ENCODE results near the gene DARS1. TPM values are rescaled to one million over a fixed set of nuclear protein-coding genes. Genes with fewer than 3 reads are reported as not detected.

The DARS1 gene
- total RNA-seq, 1 experiment from 2014 or later: 149 TPM

- Histone ChIP-seq H3K4me3 (no peak overlapping the region), H3K36me3 (peaks cover 40% of the 10 kb centered on the region), H3K4me1 (no peaks in the 10 kb centered on the region; the same call in 1 of the 2 replicates), H3K9me3 (replicated peaks) (peaks cover 10% of the 10 kb centered on the region; the same call in 1 of the 2 replicates), H3K27me3 (no peaks in the 10 kb centered on the region), H3K27ac (no peak overlapping the region)
- no peak for DNase-seq
These were observed 32.5 kb downstream of the DARS1 start for GRCh38 chr2:135952891-135953290.

DNA sequence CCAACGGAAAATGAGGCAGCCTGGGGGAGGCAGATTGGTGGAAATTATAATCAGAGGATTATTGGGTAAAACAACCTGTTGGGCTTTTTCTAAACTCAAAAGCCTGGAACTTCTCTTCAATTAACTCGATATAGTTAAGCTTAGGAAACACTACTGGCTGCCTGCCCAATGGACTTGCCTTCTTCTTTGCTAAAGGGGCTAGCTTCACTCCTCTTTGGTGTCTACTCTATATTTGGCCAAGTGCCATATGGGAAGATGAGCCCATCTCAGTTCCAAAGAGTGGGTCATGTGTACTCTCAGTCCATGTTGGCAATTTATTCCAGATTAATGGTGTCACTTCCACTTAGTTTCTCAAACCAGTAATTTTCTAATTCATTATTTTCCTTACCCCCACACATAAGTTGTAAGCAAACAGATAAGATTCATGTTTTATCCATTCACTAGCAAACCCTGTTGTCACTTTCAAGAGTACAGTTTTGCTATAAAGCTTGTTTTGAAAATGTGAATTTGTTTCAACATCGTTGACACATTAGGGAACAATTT is 34.3 kb downstream of the DARS1 start:
- no peaks in the 10 kb centered on the region for H3K4me1 ChIP-seq
- peaks cover 10% of the 10 kb centered on the region; the same call in 1 of the 2 replicates for H3K9me3 ChIP-seq (replicated peaks)
- no peaks in the 10 kb centered on the region for H3K27me3 ChIP-seq
- DNase-seq: peak in 1 of 2 experiments; percentile 37
- H3K4me3 ChIP-seq: no peak overlapping the region
- peaks cover 37% of the 10 kb centered on the region for H3K36me3 ChIP-seq
- no peak overlapping the region for H3K27ac ChIP-seq

DNA sequence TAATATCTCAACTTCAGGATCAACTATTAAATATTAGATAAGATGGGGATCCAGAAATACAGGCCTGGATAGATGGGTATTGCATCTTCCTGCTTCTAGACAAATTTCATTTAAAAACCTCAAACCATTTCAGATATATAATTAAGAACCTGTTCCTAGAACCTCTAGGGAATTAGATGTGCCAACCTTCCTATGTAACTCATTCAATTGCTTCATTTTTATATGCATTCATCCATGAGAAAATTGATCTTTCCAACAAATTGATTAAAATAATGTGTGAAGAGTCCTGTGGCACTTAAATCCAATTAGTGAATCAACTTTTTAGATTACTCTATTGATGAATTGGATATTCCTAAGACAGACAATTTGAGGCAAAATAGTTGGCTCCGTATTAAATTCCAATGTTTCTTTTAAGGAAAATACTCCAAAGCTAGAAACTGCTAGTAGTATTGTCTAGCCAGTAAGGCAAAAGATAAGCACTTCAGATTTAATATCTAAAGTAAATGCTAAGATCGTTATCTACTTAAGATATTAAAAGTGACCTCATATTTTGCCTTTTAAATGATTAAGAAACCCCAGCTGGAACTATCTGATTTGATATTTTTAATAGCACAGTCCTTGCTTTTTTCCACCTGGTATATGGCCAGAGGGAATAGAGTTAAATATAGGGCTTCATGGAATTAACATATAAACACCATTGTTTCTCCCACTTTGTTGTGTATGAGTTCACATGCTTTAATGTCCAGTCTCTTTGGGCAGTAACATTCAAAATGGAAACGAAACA is 35.8 kb downstream of the DARS1 start:
- peaks cover 10% of the 10 kb centered on the region; the same call in 1 of the 2 replicates for H3K9me3 ChIP-seq (replicated peaks)
- H3K4me1 ChIP-seq: no peaks in the 10 kb centered on the region
- no peak for DNase-seq
- H3K27me3 ChIP-seq: no peaks in the 10 kb centered on the region
- H3K27ac ChIP-seq: no peak overlapping the region
- H3K36me3 ChIP-seq: peaks cover 28% of the 10 kb centered on the region
- no peak overlapping the region for H3K4me3 ChIP-seq

GRCh38 chr2:135948642-135949355 is 36.6 kb downstream of the DARS1 start:
- Histone ChIP-seq H3K27me3 (no peaks in the 10 kb centered on the region), H3K4me1 (no peaks in the 10 kb centered on the region), H3K9me3 (replicated peaks) (peaks cover 10% of the 10 kb centered on the region; the same call in 1 of the 2 replicates), H3K27ac (no peak overlapping the region), H3K4me3 (no peak overlapping the region), H3K36me3 (peaks cover 25% of the 10 kb centered on the region)
- no peak for DNase-seq

DNA sequence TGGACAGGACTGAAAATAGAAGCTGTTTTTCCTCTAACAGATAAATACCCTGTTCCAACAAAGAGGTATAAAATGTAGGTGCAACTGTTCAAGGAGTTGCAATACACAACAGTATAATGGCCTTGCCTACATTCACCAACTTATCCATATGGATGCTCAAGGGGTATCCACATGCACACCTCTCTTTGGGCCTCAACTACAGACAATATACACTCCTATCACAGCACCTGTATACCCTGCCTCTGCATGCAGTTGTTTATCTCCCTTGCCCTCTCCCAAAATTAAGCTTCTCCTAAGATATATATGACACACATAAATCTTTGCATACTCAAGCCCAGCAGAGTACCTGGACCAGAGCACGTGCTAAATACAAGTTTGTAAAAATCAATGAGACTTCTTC is 37.3 kb downstream of the DARS1 start:
- Histone ChIP-seq H3K9me3 (replicated peaks) (peaks cover 10% of the 10 kb centered on the region; the same call in 1 of the 2 replicates), H3K36me3 (peaks cover 30% of the 10 kb centered on the region), H3K27me3 (no peaks in the 10 kb centered on the region), H3K4me3 (no peak overlapping the region), H3K27ac (no peak overlapping the region), H3K4me1 (no peaks in the 10 kb centered on the region)
- DNase-seq: no peak

DNA sequence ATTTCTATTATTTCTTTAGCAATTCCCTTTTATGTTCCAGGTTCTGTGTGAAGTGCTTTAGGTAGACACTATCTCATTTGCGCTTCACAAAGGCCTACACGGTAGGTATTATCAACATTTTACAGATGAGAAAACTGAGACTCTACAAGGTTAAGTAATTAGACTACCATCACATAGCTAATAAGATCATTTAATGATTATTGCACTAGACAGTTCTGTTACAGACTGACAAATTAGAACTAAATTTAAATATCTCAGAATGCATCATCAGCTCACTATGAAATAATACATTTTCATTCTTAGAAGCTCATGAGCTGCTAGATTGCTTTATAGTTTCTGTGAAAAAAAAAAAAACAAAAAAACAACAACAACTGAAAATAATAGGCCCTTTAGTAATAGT is 37.9 kb downstream of the DARS1 start:
- Histone ChIP-seq H3K4me3 (no peak overlapping the region), H3K4me1 (no peaks in the 10 kb centered on the region), H3K27me3 (no peaks in the 10 kb centered on the region), H3K36me3 (peaks cover 29% of the 10 kb centered on the region), H3K27ac (no peak overlapping the region), H3K9me3 (replicated peaks) (peaks cover 6% of the 10 kb centered on the region; the same call in 1 of the 2 replicates)
- DNase-seq: no peak

DNA sequence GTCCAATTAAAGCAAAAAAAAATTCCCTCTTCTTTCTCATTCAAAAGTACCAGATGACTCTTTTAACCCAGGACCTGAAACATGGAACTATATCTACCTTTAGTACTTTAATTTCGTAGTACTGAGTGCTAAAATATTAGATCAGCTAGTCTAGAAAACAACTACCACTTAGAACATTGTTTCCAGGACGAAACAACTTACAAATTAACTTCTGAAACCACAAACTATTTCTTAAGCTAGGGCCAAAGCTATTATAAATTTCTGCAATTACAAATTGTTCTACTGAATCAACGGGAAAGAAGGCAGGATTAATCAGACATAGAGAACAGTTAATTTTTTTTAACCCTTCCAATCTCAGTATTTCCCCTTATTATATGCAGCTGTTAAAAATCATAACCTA is 39.9 kb downstream of the DARS1 start:
- H3K4me1 ChIP-seq: no peaks in the 10 kb centered on the region
- no peaks in the 10 kb centered on the region for H3K27me3 ChIP-seq
- H3K36me3 ChIP-seq: peaks cover 36% of the 10 kb centered on the region
- no peak overlapping the region for H3K27ac ChIP-seq
- DNase-seq: no peak
- peaks cover 7% of the 10 kb centered on the region for H3K9me3 ChIP-seq (replicated peaks)
- no peak overlapping the region for H3K4me3 ChIP-seq

DNA sequence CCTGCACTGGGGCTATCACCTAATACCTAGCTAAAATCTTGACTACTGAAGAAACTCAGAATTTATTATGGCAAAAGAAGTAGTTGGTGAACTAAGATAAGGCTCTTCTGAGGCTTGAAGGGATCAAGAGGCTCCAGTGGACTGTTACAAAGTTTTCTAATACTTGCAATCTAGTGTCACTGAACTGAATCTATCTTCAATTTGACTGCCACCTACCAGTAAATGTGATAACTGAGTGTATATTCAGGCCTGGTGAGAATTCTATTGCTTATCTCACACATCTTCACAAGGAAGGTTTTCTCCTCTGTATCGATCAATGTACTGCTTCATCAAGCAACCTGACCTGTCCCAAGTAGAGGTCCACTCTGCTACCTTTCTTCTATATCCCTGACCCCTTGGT is 40.8 kb downstream of the DARS1 start:
- DNase-seq: no peak

DNA sequence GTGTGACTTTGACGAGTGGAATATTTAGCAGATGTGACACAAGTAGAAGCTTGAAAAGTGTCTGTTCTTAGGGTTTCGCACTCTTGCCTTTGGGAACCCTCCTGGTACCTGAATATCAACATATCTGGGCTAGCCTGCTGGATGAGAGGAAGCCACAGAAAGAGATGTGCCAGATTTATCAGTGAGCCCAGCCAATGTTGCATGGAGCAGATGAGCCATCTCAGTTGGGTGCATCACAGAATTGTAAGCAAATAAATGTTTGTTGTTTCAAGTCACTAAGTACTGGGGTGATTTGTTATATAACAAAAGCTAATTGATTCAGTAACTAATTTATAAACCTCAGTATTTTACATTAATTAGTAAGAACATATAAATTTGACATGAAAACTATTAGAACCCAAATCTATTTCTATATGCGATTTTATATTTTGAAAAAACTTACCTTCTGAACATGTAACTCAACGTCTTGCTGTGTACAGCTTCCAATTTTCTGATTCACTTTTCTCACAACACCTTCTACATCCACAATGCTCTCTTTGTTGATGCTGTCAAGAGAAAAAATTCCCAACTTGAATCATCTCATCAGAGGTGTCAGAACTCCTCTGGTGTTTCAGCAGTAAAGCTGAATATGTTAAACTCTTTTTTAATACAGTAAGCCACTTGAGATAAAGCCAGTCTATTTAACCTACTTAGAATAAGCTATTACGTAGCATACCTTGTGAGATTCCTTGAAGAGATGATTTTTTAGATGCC is 42.3 kb downstream of the DARS1 start:
- no peak overlapping the region for H3K27ac ChIP-seq
- peaks cover 12% of the 10 kb centered on the region for H3K9me3 ChIP-seq (replicated peaks)
- no peak overlapping the region for H3K4me3 ChIP-seq
- H3K27me3 ChIP-seq: no peaks in the 10 kb centered on the region
- DNase-seq: no peak
- H3K4me1 ChIP-seq: no peaks in the 10 kb centered on the region
- peaks cover 45% of the 10 kb centered on the region for H3K36me3 ChIP-seq

More for the DNA sequence above, 40.8 kb downstream of the DARS1 start:
- H3K27me3 ChIP-seq: no peaks in the 10 kb centered on the region
- H3K9me3 ChIP-seq (replicated peaks): peaks cover 7% of the 10 kb centered on the region
- peaks cover 39% of the 10 kb centered on the region for H3K36me3 ChIP-seq
- H3K27ac ChIP-seq: no peak overlapping the region
- H3K4me3 ChIP-seq: no peak overlapping the region
- H3K4me1 ChIP-seq: no peaks in the 10 kb centered on the region

GRCh38 chr2:135936524-135936923 is 48.9 kb downstream of the DARS1 start:
- no peak for DNase-seq
- H3K9me3 ChIP-seq (replicated peaks): peaks cover 6% of the 10 kb centered on the region; the same call in 1 of the 2 replicates
- no peaks in the 10 kb centered on the region for H3K27me3 ChIP-seq
- no peaks in the 10 kb centered on the region for H3K4me1 ChIP-seq
- no peak overlapping the region for H3K27ac ChIP-seq
- H3K36me3 ChIP-seq: peaks cover 67% of the 10 kb centered on the region
- no peak overlapping the region for H3K4me3 ChIP-seq

GRCh38 chr2:135935914-135936313 is 49.5 kb downstream of the DARS1 start:
- Histone ChIP-seq H3K27ac (no peak overlapping the region), H3K27me3 (no peaks in the 10 kb centered on the region), H3K4me1 (no peaks in the 10 kb centered on the region), H3K36me3 (peaks cover 70% of the 10 kb centered on the region), H3K9me3 (replicated peaks) (peaks cover 6% of the 10 kb centered on the region; the same call in 1 of the 2 replicates), H3K4me3 (no peak overlapping the region)
- DNase-seq: no peak

DNA sequence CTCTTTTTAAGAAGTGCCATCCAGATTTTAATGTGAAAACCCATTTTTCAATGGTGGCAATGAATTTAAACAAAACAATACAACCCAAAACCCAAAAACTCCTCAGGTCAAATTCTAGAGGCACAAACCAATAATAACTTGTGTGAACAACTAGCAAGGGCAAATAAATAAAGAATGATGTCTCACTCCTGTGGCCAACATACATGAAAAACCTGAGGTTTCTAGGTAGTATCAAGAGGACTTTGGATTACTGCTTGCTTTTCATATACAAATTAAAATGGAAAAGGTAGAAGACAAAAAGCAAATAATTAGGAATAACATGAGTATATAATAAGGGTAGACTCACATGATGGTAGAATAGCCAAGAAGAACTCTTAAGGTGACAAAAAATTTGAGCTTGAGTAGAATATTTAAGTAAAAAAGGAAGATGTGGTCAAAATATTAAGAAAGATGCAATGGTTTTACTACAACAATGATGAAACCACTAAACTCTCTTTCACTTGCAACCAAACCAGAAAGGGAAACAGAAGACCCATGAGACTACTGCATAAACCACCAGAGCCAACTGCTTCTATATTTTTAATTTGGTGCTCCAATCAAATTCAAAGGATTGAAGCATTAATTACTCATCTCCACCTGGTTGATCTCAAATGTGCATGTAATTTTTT is 53.5 kb downstream of the DARS1 start:
- Histone ChIP-seq H3K4me1 (no peaks in the 10 kb centered on the region), H3K27me3 (no peaks in the 10 kb centered on the region), H3K36me3 (peaks cover 82% of the 10 kb centered on the region), H3K4me3 (no peak overlapping the region), H3K27ac (no peak overlapping the region), H3K9me3 (replicated peaks) (no peaks in the 10 kb centered on the region)
- no peak for DNase-seq

GRCh38 chr2:135926605-135927004 is 58.8 kb downstream of the DARS1 start:
- Histone ChIP-seq H3K36me3 (peaks cover 85% of the 10 kb centered on the region), H3K27me3 (no peaks in the 10 kb centered on the region), H3K27ac (no peak overlapping the region), H3K4me1 (no peaks in the 10 kb centered on the region), H3K4me3 (no peak overlapping the region), H3K9me3 (replicated peaks) (no peaks in the 10 kb centered on the region; the same call in 1 of the 2 replicates)
- no peak for DNase-seq

DNA sequence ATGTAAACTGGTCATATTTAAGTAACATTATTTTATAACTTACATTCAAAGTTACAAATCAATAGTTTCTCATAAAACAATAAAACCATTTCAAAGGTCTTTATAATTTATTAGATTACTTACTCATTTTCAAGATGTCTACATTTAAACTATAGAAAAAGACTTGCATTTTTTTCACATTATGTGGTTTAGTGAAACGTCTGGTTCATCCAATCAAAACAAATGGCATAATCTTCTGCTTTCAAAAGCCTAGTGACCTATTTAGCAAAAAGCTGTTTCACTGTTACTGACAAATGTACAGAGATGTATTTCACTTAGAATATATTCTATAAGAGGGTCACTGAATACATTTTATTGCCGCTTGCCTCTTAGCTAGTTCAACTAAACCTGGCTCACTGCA is 59.9 kb downstream of the DARS1 start:
- H3K27ac ChIP-seq: no peak overlapping the region
- DNase-seq: no peak
- H3K4me3 ChIP-seq: no peak overlapping the region
- no peaks in the 10 kb centered on the region for H3K4me1 ChIP-seq
- no peaks in the 10 kb centered on the region for H3K27me3 ChIP-seq
- H3K36me3 ChIP-seq: peaks cover 82% of the 10 kb centered on the region
- H3K9me3 ChIP-seq (replicated peaks): no peaks in the 10 kb centered on the region; the same call in 1 of the 2 replicates

Data from SJCRH30 (cell line).